HG02610 (cell line): ENCODE data around the gene CCNYL1.
"Not testable (repeated sequence)": the region's sequence is repeated elsewhere in the genome, so short reads cannot be mapped to it uniquely, and the experiment has no call there.

ENCODE experiments used
- ATAC-seq: cut with Tn5 transposase; IDR thresholded peaks from one replicate; pipeline ENCODE4 v1.9.1; 2021; ENCODE audit warnings: mild to moderate bottlenecking, moderate library complexity; ENCODE audit not compliant: unreplicated experiment

The CCNYL1 gene

GRCh38 chr2:207710814-207711740 is at the start of gene CCNYL1:
Gene CCNYL1 (plus strand): TSS chr2:207711640. CDS start chr2:207711897, 257 bp downstream.
- peak; percentile 98 for ATAC-seq

GRCh38 chr2:207662203-207662602 is 49.2 kb upstream of the CCNYL1 start:
- ATAC-seq, result peak; percentile 99

- ATAC-seq, result no peak
Observed at GRCh38 chr2:207663870-207664545, 47.4 kb upstream of the CCNYL1 start.

GRCh38 chr2:207670887-207671286 is 40.6 kb upstream of the CCNYL1 start:
- ATAC-seq, result no peak

- ATAC-seq, result no peak
Observed at GRCh38 chr2:207673431-207673830, 38.0 kb upstream of the CCNYL1 start.

- ATAC-seq, result no peak
Observed at GRCh38 chr2:207674266-207674774, 37.1 kb upstream of the CCNYL1 start.

GRCh38 chr2:207674826-207675225 is 36.6 kb upstream of the CCNYL1 start:
- no peak for ATAC-seq

GRCh38 chr2:207676827-207677354 is 34.5 kb upstream of the CCNYL1 start:
- peak; percentile 64 for ATAC-seq

GRCh38 chr2:207681431-207681830 is 30.0 kb upstream of the CCNYL1 start:
- ATAC-seq, result no peak

- no peak for ATAC-seq
Observed at GRCh38 chr2:207682557-207682956, 28.9 kb upstream of the CCNYL1 start.

GRCh38 chr2:207683438-207683837 is 28.0 kb upstream of the CCNYL1 start:
- no peak for ATAC-seq

- ATAC-seq, result no peak
Observed at GRCh38 chr2:207683879-207684627, 27.4 kb upstream of the CCNYL1 start.

GRCh38 chr2:207686812-207687211 is 24.6 kb upstream of the CCNYL1 start:
- no peak for ATAC-seq

- ATAC-seq, result no peak
Observed at GRCh38 chr2:207688597-207688996, 22.8 kb upstream of the CCNYL1 start.

GRCh38 chr2:207690845-207691461 is 20.5 kb upstream of the CCNYL1 start:
- not testable (repeated sequence) for ATAC-seq

GRCh38 chr2:207692206-207693065 is 19.0 kb upstream of the CCNYL1 start:
- ATAC-seq, result no peak

- no peak for ATAC-seq
Observed at GRCh38 chr2:207693641-207694249, 17.7 kb upstream of the CCNYL1 start.

GRCh38 chr2:207694811-207695281 is 16.6 kb upstream of the CCNYL1 start:
- ATAC-seq, result no peak

- ATAC-seq, result no peak
Observed at GRCh38 chr2:207695293-207695692, 16.1 kb upstream of the CCNYL1 start.
